SK-N-SH (cell line): ENCODE results near the gene STXBP6. TPM values are rescaled to one million over a fixed set of nuclear protein-coding genes. Genes with fewer than 3 reads are reported as not detected.

Source experiments
- CTCF ChIA-PET: fragments of 300-600, 350-600 bp; formaldehyde crosslinking; extraction: SDS; loops from one replicate; lab custom pipeline; 2021; lab: Yijun Ruan, JAX
- POLR2A ChIA-PET: fragments of 350-600 bp; sonication (Branson Sonifier 250); formaldehyde crosslinking; extraction: SDS; loops from one replicate; lab custom pipeline; 2020; ENCODE audit warnings: antibody characterized with exemption, inconsistent platforms; lab: Yijun Ruan, JAX
- DNase-seq: peaks from one replicate; pipeline ENCODE4 v3.0.0; 2012
- H2AFZ ChIP-seq: fragments of 200-600 bp; sonication (generic); 2 replicates; pipeline ENCODE4 v1.8.1; 2016; ENCODE audit warnings: antibody characterized with exemption, mild to moderate bottlenecking, low read depth
- H3F3A ChIP-seq: fragments of 200-600 bp; sonication (generic); replicated peaks from 2 replicates; pipeline ENCODE3; 2016; ENCODE audit warnings: antibody characterized with exemption, mild to moderate bottlenecking; ENCODE audit not compliant: insufficient read depth
- H3K27ac ChIP-seq, 2 experiments: fragments of 200-500 bp in 1 of 2; fragments of 200-600 bp in 1 of 2; sonication (Bioruptor generic) in 1 of 2; sonication (generic), shearing (Covaris generic) in 1 of 2; 2 replicates each; pipeline versions ENCODE4 v1.5.1 to v1.6.1; 2014 to 2016; ENCODE audit warnings: low read depth in 2 of 2, inconsistent platforms in 1 of 2, low read length in 1 of 2, mild to moderate bottlenecking in 1 of 2, mixed read lengths in 1 of 2
- H3K27me3 ChIP-seq: fragments of 200-600 bp; sonication (generic), shearing (Covaris generic); 2 replicates; pipeline ENCODE4 v1.6.1; 2016; ENCODE audit warnings: mixed run types; ENCODE audit not compliant: insufficient read depth
- H3K36me3 ChIP-seq, 2 experiments: fragments of 200-500 bp in 1 of 2; fragments of 200-600 bp in 1 of 2; sonication (Bioruptor generic) in 1 of 2; sonication (generic) in 1 of 2; replicated peaks in 1 of 2; 2 replicates each; pipeline versions ENCODE3 to v1.5.1; 2014 to 2016; ENCODE audit warnings: low read length in 1 of 2, mild to moderate bottlenecking in 1 of 2; ENCODE audit not compliant: insufficient read depth in 2 of 2, control insufficient read depth in 1 of 2
- H3K4me1 ChIP-seq, 2 experiments: fragments of 200-500 bp in 1 of 2; fragments of 200-600 bp in 1 of 2; sonication (Bioruptor generic) in 1 of 2; sonication (generic), shearing (Covaris generic) in 1 of 2; 2 replicates each; pipeline versions ENCODE4 v1.5.1 to v1.6.1; 2014 to 2016; ENCODE audit warnings: low read depth in 1 of 2, low read length in 1 of 2, mixed run types in 1 of 2; ENCODE audit not compliant: insufficient read depth in 2 of 2, control insufficient read depth in 1 of 2
- H3K4me2 ChIP-seq: fragments of 200-600 bp; sonication (generic), shearing (Covaris generic); 2 replicates; pipeline ENCODE4 v1.6.1; 2017; ENCODE audit warnings: mixed run types
- H3K4me3 ChIP-seq, 2 experiments: fragments of 200-500 bp in 1 of 2; fragments of 200-600 bp in 1 of 2; sonication (Bioruptor generic) in 1 of 2; sonication (generic), shearing (Covaris generic) in 1 of 2; 2 replicates each; pipeline versions ENCODE4 v1.5.1 to v1.8.1; 2014 to 2016; ENCODE audit warnings: low read depth in 2 of 2, inconsistent platforms in 1 of 2, low read length in 1 of 2, mild to moderate bottlenecking in 1 of 2, mixed read lengths in 1 of 2, moderate library complexity in 1 of 2
- H3K79me2 ChIP-seq: fragments of 200-600 bp; sonication (generic); 2 replicates; pipeline ENCODE4 v1.8.1; 2017; ENCODE audit warnings: mild to moderate bottlenecking; ENCODE audit not compliant: insufficient read depth
- H3K9ac ChIP-seq: fragments of 200-600 bp; sonication (generic); 2 replicates; pipeline ENCODE4 v1.6.1; 2017; ENCODE audit warnings: mixed run types
- H3K9me2 ChIP-seq: fragments of 200-600 bp; sonication (generic); 2 replicates; pipeline ENCODE4 v1.6.1; 2017; ENCODE audit warnings: mixed run types
- H3K9me3 ChIP-seq: fragments of 200-600 bp; sonication (generic); 2 replicates; pipeline ENCODE4 v1.6.1; 2017; ENCODE audit warnings: mixed run types, mild to moderate bottlenecking, moderate library complexity
- H4K20me1 ChIP-seq: fragments of 200-600 bp; sonication (generic); 2 replicates; pipeline ENCODE4 v1.6.1; 2017; ENCODE audit warnings: mild to moderate bottlenecking, mixed run types; ENCODE audit not compliant: insufficient read depth
- CHD2 ChIP-seq: fragments of 150-350 bp; IDR thresholded peaks from 2 replicates; pipeline ENCODE4 v1.6.1; 2018; ENCODE audit warnings: low read length; ENCODE audit not compliant: partially characterized antibody
- FOXM1 ChIP-seq: IDR thresholded peaks from 2 replicates; pipeline ENCODE4 v1.4.0; 2012; ENCODE audit warnings: low read depth, mild to moderate bottlenecking
- NFIC ChIP-seq: IDR thresholded peaks from 2 replicates; pipeline ENCODE4 v1.4.0; 2012; ENCODE audit warnings: borderline replicate concordance
- POLR2AphosphoS5 ChIP-seq: IDR thresholded peaks from 2 replicates; pipeline ENCODE4 v1.6.1; 2012; ENCODE audit warnings: low read depth, low read length
- RAD21 ChIP-seq: IDR thresholded peaks from 2 replicates; pipeline ENCODE4 v1.6.1; 2012; ENCODE audit warnings: mild to moderate bottlenecking, low read length
- REST ChIP-seq: IDR thresholded peaks from 2 replicates; pipeline ENCODE4 v1.6.1; 2012; ENCODE audit warnings: mild to moderate bottlenecking, low read depth, low read length, moderate library complexity
- TAF1 ChIP-seq: IDR thresholded peaks from 2 replicates; pipeline ENCODE4 v1.6.1; 2012; ENCODE audit warnings: low read depth, mild to moderate bottlenecking, low read length, moderate library complexity, borderline replicate concordance
- TCF12 ChIP-seq: IDR thresholded peaks from 2 replicates; pipeline ENCODE4 v1.4.0; 2012
- YY1 ChIP-seq: IDR thresholded peaks from 2 replicates; pipeline ENCODE4 v1.4.0; 2012; ENCODE audit warnings: low read depth, mild to moderate bottlenecking
- WGBS: methylation state at CpG from one replicate; pipeline ENCODE4 v1.1.6; 2017; ENCODE audit warnings: low lambda C conversion rate; 5-methylcytosine and 5-hydroxymethylcytosine counted together
- polyA plus RNA-seq, 3 experiments: library from polyadenylated mRNA; depleted of rRNA; stranded (reverse); fragments of >200 nt; gene quantifications; 2 replicates each; pipeline ENCODE4 v1.2.3, GENCODE V29; 2012
- TF ChIP-seq, protein P1 (sequence below): IDR thresholded peaks from 2 replicates; pipeline ENCODE4 v1.4.0; 2012; ENCODE audit warnings: low read depth, borderline replicate concordance
- TF ChIP-seq, protein P2 (sequence below): fragments of 150-350 bp; IDR thresholded peaks from 2 replicates; pipeline ENCODE4 v1.6.1; 2017; ENCODE audit warnings: antibody characterized with exemption, low read length, low read depth, borderline replicate concordance
- TF ChIP-seq, protein P3 (sequence below): IDR thresholded peaks from 2 replicates; pipeline ENCODE4 v1.4.0; 2012; ENCODE audit warnings: low read depth
- TF ChIP-seq, protein P4 (sequence below): fragments of 200-600 bp; sonication (generic); IDR thresholded peaks from 2 replicates; pipeline ENCODE4 v1.6.1; 2017; ENCODE audit warnings: antibody characterized with exemption, mild to moderate bottlenecking, moderate library complexity

STXBP6 gene
- polyA plus RNA-seq, 1 of the 3 experiments (the other 2 are of a cell fraction) = 0.16 TPM

GRCh38 chr14:24843494-24843893 lies 206.5 kb downstream of the STXBP6 start:
- Histone ChIP-seq H3K4me2 (no peak overlapping the region), H3F3A (no peaks in the 10 kb centered on the region), H3K79me2 (no peaks in the 10 kb centered on the region), H3K9ac (no peak overlapping the region), H3K4me3 (no peak overlapping the region), H3K27ac (no peak overlapping the region), H3K9me3 (no peaks in the 10 kb centered on the region), H4K20me1 (no peaks in the 10 kb centered on the region), H3K36me3 (no peaks in the 10 kb centered on the region), H3K27me3 (no peaks in the 10 kb centered on the region), H3K9me2 (no peaks in the 10 kb centered on the region), H2AFZ (no peak overlapping the region), H3K4me1 (no peaks in the 10 kb centered on the region)
- ChIA-PET CTCF (no interaction called here), POLR2A (no interaction called here)
- 6% methylated on average over 2 of the region's 2 CpGs for WGBS
- no peak for DNase-seq
- TF ChIP-seq, protein P1, sequence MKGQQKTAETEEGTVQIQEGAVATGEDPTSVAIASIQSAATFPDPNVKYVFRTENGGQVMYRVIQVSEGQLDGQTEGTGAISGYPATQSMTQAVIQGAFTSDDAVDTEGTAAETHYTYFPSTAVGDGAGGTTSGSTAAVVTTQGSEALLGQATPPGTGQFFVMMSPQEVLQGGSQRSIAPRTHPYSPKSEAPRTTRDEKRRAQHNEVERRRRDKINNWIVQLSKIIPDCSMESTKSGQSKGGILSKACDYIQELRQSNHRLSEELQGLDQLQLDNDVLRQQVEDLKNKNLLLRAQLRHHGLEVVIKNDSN = no peak
- TF ChIP-seq FOXM1 = no peak
- TF ChIP-seq TCF12 = no peak
- no peak for TF ChIP-seq TAF1
- TF ChIP-seq, protein P2, sequence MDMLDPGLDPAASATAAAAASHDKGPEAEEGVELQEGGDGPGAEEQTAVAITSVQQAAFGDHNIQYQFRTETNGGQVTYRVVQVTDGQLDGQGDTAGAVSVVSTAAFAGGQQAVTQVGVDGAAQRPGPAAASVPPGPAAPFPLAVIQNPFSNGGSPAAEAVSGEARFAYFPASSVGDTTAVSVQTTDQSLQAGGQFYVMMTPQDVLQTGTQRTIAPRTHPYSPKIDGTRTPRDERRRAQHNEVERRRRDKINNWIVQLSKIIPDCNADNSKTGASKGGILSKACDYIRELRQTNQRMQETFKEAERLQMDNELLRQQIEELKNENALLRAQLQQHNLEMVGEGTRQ = no peak
- TF ChIP-seq, protein P3, sequence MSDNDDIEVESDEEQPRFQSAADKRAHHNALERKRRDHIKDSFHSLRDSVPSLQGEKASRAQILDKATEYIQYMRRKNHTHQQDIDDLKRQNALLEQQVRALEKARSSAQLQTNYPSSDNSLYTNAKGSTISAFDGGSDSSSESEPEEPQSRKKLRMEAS = no peak
- TF ChIP-seq, protein P4, sequence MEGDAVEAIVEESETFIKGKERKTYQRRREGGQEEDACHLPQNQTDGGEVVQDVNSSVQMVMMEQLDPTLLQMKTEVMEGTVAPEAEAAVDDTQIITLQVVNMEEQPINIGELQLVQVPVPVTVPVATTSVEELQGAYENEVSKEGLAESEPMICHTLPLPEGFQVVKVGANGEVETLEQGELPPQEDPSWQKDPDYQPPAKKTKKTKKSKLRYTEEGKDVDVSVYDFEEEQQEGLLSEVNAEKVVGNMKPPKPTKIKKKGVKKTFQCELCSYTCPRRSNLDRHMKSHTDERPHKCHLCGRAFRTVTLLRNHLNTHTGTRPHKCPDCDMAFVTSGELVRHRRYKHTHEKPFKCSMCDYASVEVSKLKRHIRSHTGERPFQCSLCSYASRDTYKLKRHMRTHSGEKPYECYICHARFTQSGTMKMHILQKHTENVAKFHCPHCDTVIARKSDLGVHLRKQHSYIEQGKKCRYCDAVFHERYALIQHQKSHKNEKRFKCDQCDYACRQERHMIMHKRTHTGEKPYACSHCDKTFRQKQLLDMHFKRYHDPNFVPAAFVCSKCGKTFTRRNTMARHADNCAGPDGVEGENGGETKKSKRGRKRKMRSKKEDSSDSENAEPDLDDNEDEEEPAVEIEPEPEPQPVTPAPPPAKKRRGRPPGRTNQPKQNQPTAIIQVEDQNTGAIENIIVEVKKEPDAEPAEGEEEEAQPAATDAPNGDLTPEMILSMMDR = no peak
- no peak for TF ChIP-seq CHD2
- no peak for TF ChIP-seq REST
- TF ChIP-seq RAD21 = no peak
- no peak for TF ChIP-seq POLR2AphosphoS5
- no peak for TF ChIP-seq NFIC
- no peak for TF ChIP-seq YY1
